Activated naive CD8-positive, alpha-beta T cell treated with anti-CD3 and anti-CD28 coated beads, Interleukin-2, amount 50 U/mL, for 16 hours (primary cell): ENCODE data around the gene HHIPL1.

Source experiments
- DNase-seq: peaks from one replicate; pipeline ENCODE4 v3.0.0-alpha.2; 2020; ENCODE audit warnings: low read depth, low spot score

HHIPL1 gene

DNA sequence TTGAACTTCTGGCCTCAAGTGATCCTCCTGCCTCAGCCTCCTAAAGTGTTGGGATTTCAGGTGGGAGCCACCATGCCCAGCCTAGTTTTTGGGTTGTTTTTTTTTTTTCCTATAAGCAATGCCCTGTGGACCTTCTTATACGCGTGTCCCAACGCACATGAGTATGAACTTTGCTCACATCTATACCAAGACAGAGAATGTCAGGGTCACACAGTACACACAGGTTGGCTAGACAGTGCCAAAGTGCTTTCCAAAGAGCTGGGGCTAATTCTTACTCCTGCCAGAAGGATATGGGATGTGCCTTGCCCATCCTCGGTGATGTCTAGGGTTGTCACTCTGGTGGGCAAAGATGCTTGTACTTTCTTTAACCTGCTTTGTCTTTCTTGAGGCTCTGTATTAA is 33.3 kb upstream of the HHIPL1 start:
- DNase-seq, result no peak

DNA sequence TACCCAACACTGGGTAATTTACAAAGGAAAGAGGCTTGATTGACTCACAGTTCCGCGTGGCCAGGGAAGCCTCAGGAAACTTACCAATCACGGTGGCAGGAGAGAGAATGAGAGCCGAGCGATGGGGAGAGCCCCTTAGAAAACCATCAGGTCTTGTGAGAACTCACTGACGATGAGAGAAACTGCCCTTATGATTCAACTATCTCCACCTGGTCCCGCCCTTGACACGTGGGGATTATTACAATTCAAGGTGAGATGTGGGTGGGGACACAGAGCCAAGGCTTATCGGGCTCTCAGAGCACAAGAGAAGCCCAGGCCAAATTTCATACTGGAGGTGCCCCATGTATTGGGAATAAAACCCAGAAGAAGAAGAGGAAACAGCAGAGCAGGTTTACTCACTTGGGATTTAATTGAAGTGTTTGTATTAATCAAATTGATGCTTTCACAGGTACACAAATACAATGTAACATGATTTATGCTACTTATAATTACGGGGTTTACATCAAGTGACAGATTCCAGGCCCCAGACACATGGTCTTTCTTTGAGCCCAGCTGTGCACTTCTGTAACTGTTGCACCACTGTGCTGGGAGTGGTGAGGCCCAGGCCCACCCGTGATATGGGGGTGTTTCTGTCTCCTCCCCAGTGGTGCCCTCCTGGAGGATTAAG is 32.7 kb upstream of the HHIPL1 start:
- no peak for DNase-seq

GRCh38 chr14:99612738-99613330 is 32.1 kb upstream of the HHIPL1 start:
- no peak for DNase-seq

GRCh38 chr14:99615497-99616157 is 29.3 kb upstream of the HHIPL1 start:
- DNase-seq, result no peak

DNA sequence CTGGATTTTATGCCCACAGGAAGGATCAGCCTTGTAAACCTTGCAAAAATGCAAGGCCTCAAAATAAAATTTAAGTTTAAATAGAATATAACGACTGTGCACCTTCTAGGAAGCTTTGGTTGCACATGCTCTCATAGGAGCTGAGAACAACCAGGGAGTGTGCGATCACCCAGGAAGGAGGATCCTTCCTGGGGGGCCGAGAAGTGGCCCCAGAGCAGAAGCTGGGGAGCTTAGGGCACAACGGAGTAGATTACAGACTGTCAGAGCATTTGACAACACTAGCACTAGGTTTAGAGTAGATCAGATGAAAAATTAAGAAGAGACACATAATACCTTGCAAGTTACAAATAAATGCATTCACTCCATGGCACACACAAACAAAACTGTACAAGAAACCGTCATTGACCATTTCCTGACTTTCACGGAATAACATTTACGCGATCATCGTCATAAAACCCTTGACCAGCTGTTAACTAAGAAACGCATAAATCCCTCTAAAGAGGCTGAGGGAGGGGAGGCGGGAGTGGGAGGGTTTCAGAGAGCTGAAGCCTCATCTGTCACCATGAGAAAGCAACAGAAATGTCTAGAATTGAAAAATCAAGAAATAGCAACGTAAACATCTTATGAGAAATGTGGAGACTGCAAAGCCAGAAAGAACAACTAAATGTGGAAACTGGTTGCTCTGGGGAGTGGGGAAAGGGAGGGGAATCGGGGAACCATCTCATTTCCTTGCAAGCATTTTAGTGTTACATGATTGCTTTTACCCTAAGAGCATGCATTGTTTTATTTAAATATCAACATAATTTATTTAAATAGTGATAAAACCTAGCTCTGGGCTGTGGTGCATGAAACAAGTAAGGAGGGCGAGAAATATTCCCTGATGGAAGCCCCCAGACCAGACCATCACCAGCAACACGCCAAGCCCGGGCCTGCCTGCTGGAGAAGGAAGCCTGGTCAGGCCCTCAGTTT is 27.8 kb upstream of the HHIPL1 start:
- DNase-seq, result no peak

GRCh38 chr14:99619835-99620834 is 24.8 kb upstream of the HHIPL1 start:
- DNase-seq, result no peak

DNA sequence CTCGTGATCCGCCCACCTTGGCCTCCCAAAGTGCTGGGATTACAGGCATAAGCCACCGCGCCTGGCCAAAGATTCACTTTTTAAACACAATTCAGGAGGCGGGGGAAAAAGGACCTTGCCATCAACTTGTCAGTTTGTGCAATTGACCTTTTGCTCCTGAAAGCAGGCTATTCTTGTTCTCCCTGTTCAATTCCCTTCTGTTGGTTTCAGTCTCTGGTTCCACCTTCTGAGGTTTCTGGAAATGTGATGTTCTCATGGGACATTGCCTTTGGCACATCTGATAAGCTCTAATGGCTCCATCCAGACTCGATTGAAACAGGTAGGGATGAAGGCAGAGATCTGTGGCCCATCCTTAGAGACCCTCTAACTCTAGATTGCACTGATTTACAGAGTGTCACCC is 23.0 kb upstream of the HHIPL1 start:
- no peak for DNase-seq

DNA sequence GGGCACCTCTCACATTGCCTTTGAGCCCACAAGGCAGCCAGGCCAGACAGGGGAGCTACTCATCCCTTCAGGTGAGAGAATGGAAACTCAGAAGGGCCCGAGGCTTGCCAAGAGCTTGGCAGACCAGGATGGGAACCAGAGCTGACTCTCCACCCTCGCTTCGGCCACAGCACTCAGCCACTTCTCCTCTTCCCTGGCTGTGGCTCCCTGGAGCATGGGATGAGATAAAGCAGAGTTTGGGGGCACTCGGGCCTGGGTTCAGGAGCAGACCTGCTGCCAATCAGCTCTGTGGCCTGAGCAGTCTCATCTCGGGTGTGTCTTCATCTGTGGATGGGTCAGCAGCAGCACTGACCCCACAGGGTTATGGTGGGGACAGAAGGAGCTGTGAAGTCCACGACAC is 20.9 kb upstream of the HHIPL1 start:
- no peak for DNase-seq

- no peak for DNase-seq
These were observed 20.0 kb upstream of the HHIPL1 start for GRCh38 chr14:99624971-99625370.

DNA sequence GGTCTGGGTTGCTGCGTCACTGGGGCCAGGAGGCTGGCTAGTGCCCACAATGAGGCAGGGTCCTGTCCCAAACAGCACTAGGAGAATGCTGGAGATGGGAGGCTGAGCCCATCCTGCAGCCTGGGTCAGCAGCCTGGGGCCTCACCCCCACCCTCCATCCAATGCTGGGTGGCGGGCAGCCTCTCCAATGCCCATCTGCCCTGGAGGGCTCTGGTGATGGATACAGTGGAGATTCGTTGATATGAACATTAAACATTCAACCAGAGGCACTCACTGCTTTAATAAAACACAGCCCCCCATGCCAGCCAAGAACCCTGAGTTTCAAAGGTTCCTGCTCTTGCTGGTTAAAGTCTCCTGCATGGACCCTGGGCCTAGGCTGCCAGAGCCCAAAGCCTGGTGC is 19.5 kb upstream of the HHIPL1 start:
- no peak for DNase-seq

- no peak for DNase-seq
These were observed 18.8 kb upstream of the HHIPL1 start for GRCh38 chr14:99626041-99626648.

DNA sequence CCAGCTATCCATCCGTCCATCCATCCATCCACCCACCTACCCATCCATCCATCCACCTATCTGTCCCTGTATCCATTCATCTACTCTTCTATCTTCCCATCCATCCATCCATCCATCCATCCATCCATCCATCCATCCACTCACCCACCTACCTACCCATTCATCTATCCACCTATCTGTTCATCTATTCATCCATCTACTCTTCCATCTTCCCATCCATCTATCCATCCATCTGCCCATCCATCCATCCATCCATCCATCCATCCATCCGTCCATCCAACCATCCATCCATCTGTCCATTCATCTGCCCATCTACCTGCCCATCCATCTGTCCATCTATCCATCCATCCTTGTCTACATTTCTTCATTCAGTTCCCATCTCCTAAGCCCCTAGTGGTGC is 17.8 kb upstream of the HHIPL1 start:
- DNase-seq, result no peak

- no peak for DNase-seq
These were observed 17.2 kb upstream of the HHIPL1 start for GRCh38 chr14:99627510-99628381.

GRCh38 chr14:99628887-99629618 is 15.9 kb upstream of the HHIPL1 start:
- peak; percentile 32 for DNase-seq

- DNase-seq, result no peak
These were observed 14.7 kb upstream of the HHIPL1 start for GRCh38 chr14:99630202-99630601.

DNA sequence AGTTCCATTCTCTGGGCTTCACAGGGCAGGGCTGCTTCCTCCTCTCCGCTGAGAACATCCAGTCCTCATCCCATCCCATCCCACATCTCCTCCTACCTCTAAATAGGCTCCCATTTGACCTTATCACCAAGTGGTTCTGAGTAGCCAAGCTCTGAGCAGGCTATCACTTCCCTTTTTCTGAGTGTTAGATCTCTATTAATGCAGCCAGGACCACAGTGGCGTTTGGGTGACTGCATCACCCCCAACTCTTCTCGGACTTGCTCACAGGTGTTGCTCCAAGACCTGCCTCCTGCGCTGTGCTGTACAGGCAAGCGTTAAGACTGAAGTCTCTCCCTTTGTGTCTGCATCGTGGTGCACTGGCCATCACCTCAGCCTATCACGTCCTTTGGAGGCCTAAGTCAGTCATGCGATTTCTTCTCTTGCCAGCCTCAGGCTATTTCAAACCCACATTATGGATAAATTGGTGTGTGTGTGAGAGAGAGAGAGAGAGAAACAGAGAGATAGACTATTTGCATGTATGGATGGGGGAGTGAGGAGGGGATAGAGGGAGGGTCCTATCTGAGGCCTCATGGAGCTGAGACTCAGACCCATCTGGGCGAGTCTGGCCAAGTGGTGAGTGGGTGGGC is 12.4 kb upstream of the HHIPL1 start:
- DNase-seq, result no peak

- no peak for DNase-seq
These were observed 11.8 kb upstream of the HHIPL1 start for GRCh38 chr14:99633141-99633540.

- no peak for DNase-seq
These were observed 11.0 kb upstream of the HHIPL1 start for GRCh38 chr14:99633918-99634317.
